CD14-positive monocyte (primary cell): ENCODE measurements around the gene GSC. TPM values are rescaled to one million over a fixed set of nuclear protein-coding genes. Genes with fewer than 3 reads are reported as not detected.

Source experiments
- DNase-seq, 3 donors: peaks; one replicate each; pipeline ENCODE4 v3.0.0-alpha.2; 2011 to 2022
- H2AFZ ChIP-seq: 2 replicates; pipeline ENCODE4 v1.6.0; 2012; ENCODE audit warnings: mild to moderate bottlenecking, low read depth, low read length, inconsistent platforms; ENCODE audit not compliant: insufficient read depth, poor library complexity, severe bottlenecking
- H3K27ac ChIP-seq, 2 donors: 1 replicate in 1 of 2; 2 replicates in 1 of 2; pipeline ENCODE4 v1.5.1; 2012 to 2013; ENCODE audit warnings: low read length in 2 of 2, control low read depth in 1 of 2, inconsistent platforms in 1 of 2, low read depth in 1 of 2, mild to moderate bottlenecking in 1 of 2
- H3K27me3 ChIP-seq, 2 donors: one replicate each; pipeline versions ENCODE4 v1.6.0 to v1.6.1; 2011 to 2013; ENCODE audit warnings: low read length in 2 of 2; ENCODE audit not compliant: control insufficient read depth in 2 of 2, insufficient read depth in 2 of 2
- H3K36me3 ChIP-seq, 2 donors: replicated peaks in 1 of 2; 1 replicate in 1 of 2; 2 replicates in 1 of 2; pipeline versions ENCODE4 v1.5.1 to v1.6.1; 2012 to 2013; ENCODE audit warnings: low read length in 2 of 2, control low read depth in 1 of 2, inconsistent platforms in 1 of 2, mild to moderate bottlenecking in 1 of 2; ENCODE audit not compliant: insufficient read depth in 2 of 2, control insufficient read depth in 1 of 2
- H3K4me1 ChIP-seq, 2 donors: 1 replicate in 1 of 2; 2 replicates in 1 of 2; pipeline versions ENCODE4 v1.5.1 to v1.6.1; 2012 to 2013; ENCODE audit warnings: low read length in 2 of 2, control low read depth in 1 of 2, inconsistent platforms in 1 of 2, mild to moderate bottlenecking in 1 of 2, moderate library complexity in 1 of 2; ENCODE audit not compliant: insufficient read depth in 2 of 2, control insufficient read depth in 1 of 2
- H3K4me2 ChIP-seq: replicated peaks from 2 replicates; pipeline ENCODE3; 2012; ENCODE audit warnings: low read length, moderate library complexity, mild to moderate bottlenecking; ENCODE audit not compliant: poor library complexity, severe bottlenecking; ENCODE audit errors: extremely low read depth
- H3K4me3 ChIP-seq, 3 experiments: fragments of 200-600 bp in 1 of 3; sonication (generic) in 1 of 3; replicated peaks in 1 of 3; 1 replicate in 2 of 3; 2 replicates in 1 of 3; pipeline ENCODE4 v1.5.1; 2011 to 2013; ENCODE audit warnings: low read length in 3 of 3, mild to moderate bottlenecking in 3 of 3, control low read depth in 2 of 3, low read depth in 2 of 3, inconsistent platforms in 1 of 3, moderate library complexity in 1 of 3
- H3K79me2 ChIP-seq: 2 replicates; pipeline ENCODE4 v1.6.0; 2012; ENCODE audit warnings: mild to moderate bottlenecking, control low read depth, inconsistent platforms, low read length, moderate library complexity; ENCODE audit not compliant: insufficient read depth
- H3K9ac ChIP-seq: 2 replicates; pipeline ENCODE4 v1.6.0; 2017; ENCODE audit warnings: low read length, mild to moderate bottlenecking; ENCODE audit not compliant: insufficient read depth, poor library complexity, severe bottlenecking
- H3K9me3 ChIP-seq, 2 donors: replicated peaks in 1 of 2; 1 replicate in 1 of 2; 2 replicates in 1 of 2; pipeline versions ENCODE4 v1.5.1 to v1.6.1; 2012 to 2013; ENCODE audit warnings: low read length in 2 of 2, control low read depth in 1 of 2; ENCODE audit not compliant: control insufficient read depth in 1 of 2, insufficient read depth in 1 of 2
- H4K20me1 ChIP-seq: 2 replicates; pipeline ENCODE4 v1.6.0; 2012; ENCODE audit warnings: mild to moderate bottlenecking, low read length, control low read depth, moderate library complexity; ENCODE audit not compliant: insufficient read depth
- H3K27ac Mint-ChIP-seq, 7 donors: one replicate each; pipeline ENCODE4 v1.8.0; 2020; ENCODE audit warnings: mild to moderate bottlenecking in 7 of 7, mixed read lengths in 7 of 7, moderate library complexity in 6 of 7, inconsistent platforms in 2 of 7
- H3K27me3 Mint-ChIP-seq, 3 donors: one replicate each; pipeline ENCODE4 v1.8.0; 2021 to 2022; ENCODE audit warnings: low read depth in 3 of 3, mild to moderate bottlenecking in 3 of 3, mixed read lengths in 3 of 3, moderate library complexity in 3 of 3, inconsistent platforms in 1 of 3
- H3K36me3 Mint-ChIP-seq, 2 donors: one replicate each; pipeline ENCODE4 v1.8.0; 2020; ENCODE audit warnings: mixed read lengths in 2 of 2, inconsistent platforms in 1 of 2, mild to moderate bottlenecking in 1 of 2
- H3K4me1 Mint-ChIP-seq: one replicate; pipeline ENCODE4 v1.8.0; 2020; ENCODE audit warnings: mild to moderate bottlenecking, mixed read lengths
- H3K4me3 Mint-ChIP-seq, 2 donors: one replicate each; pipeline ENCODE4 v1.8.0; 2020; ENCODE audit warnings: mild to moderate bottlenecking in 2 of 2, mixed read lengths in 2 of 2, moderate library complexity in 1 of 2
- H3K9me3 Mint-ChIP-seq, 7 donors: one replicate each; pipeline ENCODE4 v1.8.0; 2020 to 2022; ENCODE audit warnings: mixed read lengths in 7 of 7, mild to moderate bottlenecking in 6 of 7, moderate library complexity in 6 of 7, inconsistent platforms in 2 of 7
- CTCF ChIP-seq: fragments of 200-600 bp; IDR thresholded peaks from one replicate; pipeline ENCODE4 v1.8.0; 2022; ENCODE audit warnings: antibody characterized with exemption, mild to moderate bottlenecking
- WGBS: methylation state at CpG from one replicate; pipeline ENCODE4 v1.1.5; 2013; ENCODE audit warnings: missing lambda C conversion rate; ENCODE audit not compliant: insufficient coverage; 5-methylcytosine and 5-hydroxymethylcytosine counted together
- intact Hi-C, 2 donors: fragments of 100-400 bp; cut with micrococcal nuclease; formaldehyde crosslinking; loops; one replicate each; pipeline versions ENCODE4 v1.15.0 to v1.15.1; 2023
- polyA plus RNA-seq, 3 donors: library from polyadenylated mRNA; depleted of rRNA in 1 of 3; unstranded in 2 of 3; stranded (reverse) in 1 of 3; fragments of 300-500 nt in 2 of 3; fragments of >200 nt in 1 of 3; fragmentation: Illumina TruSeq in 2 of 3; gene quantifications; 1 replicate in 2 of 3; 2 replicates in 1 of 3; pipeline ENCODE4 v1.2.3, GENCODE V29; 2012 to 2021

Gene GSC
- polyA plus RNA-seq, 3 donors, result not detected

- H3K9me3 Mint-ChIP-seq, result peaks cover 6 to 46% (median 35%) of the 10 kb centered on the region in 7 donors
- Histone ChIP-seq H3K79me2 (no peaks in the 10 kb centered on the region), H2AFZ (no peak overlapping the region), H3K4me2 (no peak overlapping the region), H4K20me1 (no peaks in the 10 kb centered on the region), H3K4me3 (no peak overlapping the region), H3K36me3 (no peaks in the 10 kb centered on the region), H3K27ac (no peak overlapping the region), H3K27me3 (peaks cover 89 to 97% of the 10 kb centered on the region in 2 donors), H3K9me3 (peaks cover 10 to 56% of the 10 kb centered on the region in 2 donors), H3K9ac (no peak overlapping the region), H3K4me1 (peaks cover 19 to 23% of the 10 kb centered on the region in 2 donors)
- H3K27me3 Mint-ChIP-seq, result peaks cover 90 to 99% (median 96%) of the 10 kb centered on the region in 3 donors
- intact Hi-C loops, result no loop called here
- TF ChIP-seq CTCF, result no peak
- WGBS, result 5% methylated on average over 30 of the region's 42 CpGs
- H3K27ac Mint-ChIP-seq, result no peak overlapping the region
- peak overlapping the region in 1 of 2 donors; percentile 86 for H3K4me3 Mint-ChIP-seq
- DNase-seq, result no peak
- peaks cover 6 to 24% of the 10 kb centered on the region in 2 donors for H3K36me3 Mint-ChIP-seq
- peaks cover 26% of the 10 kb centered on the region for H3K4me1 Mint-ChIP-seq
Observed at GRCh38 chr14:94773061-94773648, 3.2 kb upstream of the GSC start.

GRCh38 chr14:94772548-94772947, 2.6 kb upstream of the GSC start:
- Mint-ChIP-seq H3K27ac (no peak overlapping the region), H3K4me1 (peaks cover 29% of the 10 kb centered on the region), H3K4me3 (peak overlapping the region in 1 of 2 donors; percentile 86), H3K9me3 (peaks cover 6 to 48% (median 35%) of the 10 kb centered on the region in 7 donors), H3K36me3 (peaks cover 6 to 24% of the 10 kb centered on the region in 2 donors), H3K27me3 (peaks cover 92 to 99% (median 96%) of the 10 kb centered on the region in 3 donors)
- intact Hi-C loops, result no loop called here
- Histone ChIP-seq H2AFZ (no peak overlapping the region), H3K4me1 (peaks cover 20 to 24% of the 10 kb centered on the region in 2 donors), H3K9ac (no peak overlapping the region), H3K27ac (no peak overlapping the region), H3K4me3 (no peak overlapping the region), H3K36me3 (no peaks in the 10 kb centered on the region), H3K4me2 (no peak overlapping the region), H3K9me3 (peaks cover 13 to 60% of the 10 kb centered on the region in 2 donors), H3K79me2 (no peaks in the 10 kb centered on the region), H4K20me1 (no peaks in the 10 kb centered on the region), H3K27me3 (peaks cover 90 to 97% of the 10 kb centered on the region in 2 donors)
- no peak for DNase-seq
- no peak for TF ChIP-seq CTCF
- 17% methylated on average over 7 of the region's 8 CpGs for WGBS
